ENCODE results near the gene PDE6D.
A peak's percentile ranks its signal among the peaks of the same experiment; 100 is the strongest.

Gene PDE6D

GRCh38 chr2:231707625-231707926 is 73.5 kb downstream of the PDE6D start:
- DNase-seq (ENCODE audit: low spot score): no peak

- DNase-seq (ENCODE audit: low spot score): peak; percentile 98
These were observed 74.1 kb downstream of the PDE6D start for GRCh38 chr2:231706731-231707624.

GRCh38 chr2:231704017-231704416 is 77.1 kb downstream of the PDE6D start:
- DNase-seq (ENCODE audit: low spot score): no peak

GRCh38 chr2:231701456-231702373 is 79.4 kb downstream of the PDE6D start:
- DNase-seq (ENCODE audit: low spot score): peak; percentile 47

GRCh38 chr2:231699006-231699405 is 82.1 kb downstream of the PDE6D start:
- no peak for DNase-seq (ENCODE audit: low spot score)

- no peak for DNase-seq (ENCODE audit: low spot score)
These were observed 85.1 kb downstream of the PDE6D start for GRCh38 chr2:231696004-231696367.

- no peak for DNase-seq (ENCODE audit: low spot score)
These were observed 87.1 kb downstream of the PDE6D start for GRCh38 chr2:231693956-231694355.

GRCh38 chr2:231692847-231693246 is 88.2 kb downstream of the PDE6D start:
- DNase-seq (ENCODE audit: low spot score): no peak

GRCh38 chr2:231691251-231691772 is 89.8 kb downstream of the PDE6D start:
- no peak for DNase-seq (ENCODE audit: low spot score)

- no peak for DNase-seq (ENCODE audit: low spot score)
These were observed 91.8 kb downstream of the PDE6D start for GRCh38 chr2:231689124-231689893.

GRCh38 chr2:231688719-231689118 is 92.4 kb downstream of the PDE6D start:
- DNase-seq (ENCODE audit: low spot score): no peak

GRCh38 chr2:231687961-231688360 is 93.1 kb downstream of the PDE6D start:
- DNase-seq (ENCODE audit: low spot score): no peak

- peak; percentile 90 for DNase-seq (ENCODE audit: low spot score)
These were observed 93.8 kb downstream of the PDE6D start for GRCh38 chr2:231687133-231687852.

- no peak for DNase-seq (ENCODE audit: low spot score)
These were observed 94.6 kb downstream of the PDE6D start for GRCh38 chr2:231686192-231687100.

- no peak for DNase-seq (ENCODE audit: low spot score)
These were observed 95.5 kb downstream of the PDE6D start for GRCh38 chr2:231685349-231686191.

- DNase-seq (ENCODE audit: low spot score): no peak
These were observed 96.5 kb downstream of the PDE6D start for GRCh38 chr2:231684314-231685223.

- no peak for DNase-seq (ENCODE audit: low spot score)
These were observed 97.5 kb downstream of the PDE6D start for GRCh38 chr2:231683292-231684235.
